ENCODE measurements around the gene AKT1S1. TPM values are rescaled to one million over a fixed set of nuclear protein-coding genes. Genes with fewer than 3 reads are reported as not detected.

AKT1S1 gene
- total RNA-seq, 1 donor from 2014 or later: 116 TPM

- Histone ChIP-seq H3K4me1 (ENCODE audit: insufficient read depth, low read length) (peaks cover 13% of the 10 kb centered on the region), H3K27me3 (ENCODE audit: insufficient read depth, low read length) (no peaks in the 10 kb centered on the region), H2AFZ (ENCODE audit: low read depth, low read length) (no peak overlapping the region), H4K20me1 (ENCODE audit: insufficient read depth, low read length) (peaks cover 5% of the 10 kb centered on the region), H3K9ac (ENCODE audit: low read length) (no peak overlapping the region), H3K27ac (ENCODE audit: low read depth, low read length) (no peak overlapping the region), H3K4me3 (ENCODE audit: insufficient read depth, low read depth, low read length) (no peak overlapping the region), H3K79me2 (ENCODE audit: insufficient read depth, low read length) (peaks cover 24% of the 10 kb centered on the region), H3K9me3 (ENCODE audit: insufficient read depth, low read depth, low read length) (peaks cover 6% of the 10 kb centered on the region), H3K4me2 (ENCODE audit: low read length) (no peak overlapping the region), H3K36me3 (ENCODE audit: insufficient read depth, low read length) (peaks cover 9% of the 10 kb centered on the region)
- Mint-ChIP-seq H3K4me3 (ENCODE audit: unreplicated experiment) (no peak overlapping the region), H3K36me3 (ENCODE audit: low read depth, unreplicated experiment) (peaks cover 24% of the 10 kb centered on the region), H3K27me3 (ENCODE audit: low read depth, unreplicated experiment) (no peaks in the 10 kb centered on the region), H3K9me3 (ENCODE audit: unreplicated experiment) (no peaks in the 10 kb centered on the region), H3K4me1 (ENCODE audit: low read depth, unreplicated experiment) (no peaks in the 10 kb centered on the region), H3K27ac (ENCODE audit: unreplicated experiment) (no peak overlapping the region)
- TF ChIP-seq EZH2 (IDR thresholded peaks at IDR 0.05; ENCODE audit: insufficient read depth, low read length) (no peak), CTCF (IDR thresholded peaks at IDR 0.05; ENCODE audit: insufficient read depth, low read depth, low read length) (no peak)
- FAIRE-seq (no peak), DNase-seq (ENCODE audit: low read depth) (no peak)
Measured at GRCh38 chr19:49880162-49880869, 3.2 kb upstream of the AKT1S1 start.

- no peak overlapping the region for H3K27ac ChIP-seq (ENCODE audit: low read depth, low read length)
- TF ChIP-seq CTCF (IDR thresholded peaks at IDR 0.05; ENCODE audit: insufficient read depth, low read depth, low read length): no peak
- no peaks in the 10 kb centered on the region for H3K27me3 ChIP-seq (ENCODE audit: insufficient read depth, low read length)
- peaks cover 3% of the 10 kb centered on the region for H3K4me1 Mint-ChIP-seq (ENCODE audit: low read depth, unreplicated experiment)
- DNase-seq (ENCODE audit: low read depth) (no peak), FAIRE-seq (no peak)
- H3K27me3 Mint-ChIP-seq (ENCODE audit: low read depth, unreplicated experiment): no peaks in the 10 kb centered on the region
- peaks cover 20% of the 10 kb centered on the region for H3K4me1 ChIP-seq (ENCODE audit: insufficient read depth, low read length)
- H3K79me2 ChIP-seq (ENCODE audit: insufficient read depth, low read length): peaks cover 33% of the 10 kb centered on the region
- no peak overlapping the region for H3K4me2 ChIP-seq (ENCODE audit: low read length)
- H3K27ac Mint-ChIP-seq (ENCODE audit: unreplicated experiment): no peak overlapping the region
- peaks cover 21% of the 10 kb centered on the region for H3K36me3 Mint-ChIP-seq (ENCODE audit: low read depth, unreplicated experiment)
- H2AFZ ChIP-seq (ENCODE audit: low read depth, low read length): no peak overlapping the region
- H3K4me3 Mint-ChIP-seq (ENCODE audit: unreplicated experiment): no peak overlapping the region
- peaks cover 6% of the 10 kb centered on the region for H3K9me3 ChIP-seq (ENCODE audit: insufficient read depth, low read depth, low read length)
- no peaks in the 10 kb centered on the region for H3K9me3 Mint-ChIP-seq (ENCODE audit: unreplicated experiment)
- H3K4me3 ChIP-seq (ENCODE audit: insufficient read depth, low read depth, low read length): no peak overlapping the region
- H3K9ac ChIP-seq (ENCODE audit: low read length): no peak overlapping the region
- H4K20me1 ChIP-seq (ENCODE audit: insufficient read depth, low read length): peaks cover 5% of the 10 kb centered on the region
- H3K36me3 ChIP-seq (ENCODE audit: insufficient read depth, low read length): peaks cover 9% of the 10 kb centered on the region
Measured at GRCh38 chr19:49879243-49879963, 2.2 kb upstream of the AKT1S1 start.

GRCh38 chr19:49878744-49879070 is 1.6 kb upstream of the AKT1S1 start:
- Histone ChIP-seq H3K27ac (ENCODE audit: low read depth, low read length) (no peak overlapping the region), H3K79me2 (ENCODE audit: insufficient read depth, low read length) (peaks cover 40% of the 10 kb centered on the region), H3K4me2 (ENCODE audit: low read length) (peak overlapping the region; percentile 93), H3K9me3 (ENCODE audit: insufficient read depth, low read depth, low read length) (peaks cover 6% of the 10 kb centered on the region), H3K36me3 (ENCODE audit: insufficient read depth, low read length) (peaks cover 7% of the 10 kb centered on the region), H3K4me1 (ENCODE audit: insufficient read depth, low read length) (peaks cover 20% of the 10 kb centered on the region), H3K9ac (ENCODE audit: low read length) (peak overlapping the region; percentile 99), H4K20me1 (ENCODE audit: insufficient read depth, low read length) (peaks cover 5% of the 10 kb centered on the region), H3K4me3 (ENCODE audit: insufficient read depth, low read depth, low read length) (peak overlapping the region; percentile 88), H3K27me3 (ENCODE audit: insufficient read depth, low read length) (no peaks in the 10 kb centered on the region), H2AFZ (ENCODE audit: low read depth, low read length) (peak overlapping the region; percentile 84)
- Mint-ChIP-seq H3K27ac (ENCODE audit: unreplicated experiment) (peak overlapping the region; percentile 71), H3K27me3 (ENCODE audit: low read depth, unreplicated experiment) (no peaks in the 10 kb centered on the region), H3K4me1 (ENCODE audit: low read depth, unreplicated experiment) (peaks cover 3% of the 10 kb centered on the region), H3K9me3 (ENCODE audit: unreplicated experiment) (no peaks in the 10 kb centered on the region), H3K4me3 (ENCODE audit: unreplicated experiment) (no peak overlapping the region), H3K36me3 (ENCODE audit: low read depth, unreplicated experiment) (peaks cover 22% of the 10 kb centered on the region)
- no peak for DNase-seq (ENCODE audit: low read depth)
- no peak for FAIRE-seq
- TF ChIP-seq CTCF (IDR thresholded peaks at IDR 0.05; ENCODE audit: insufficient read depth, low read depth, low read length) (no peak), EZH2 (IDR thresholded peaks at IDR 0.05; ENCODE audit: insufficient read depth, low read length) (no peak)
